Measurements from ENCODE around the gene MBD3L3.
"Not testable (repeated sequence)": the region's sequence is repeated elsewhere in the genome, so short reads cannot be mapped to it uniquely, and the experiment has no call there.

MBD3L3 gene

GRCh38 chr19:7058576-7058975 is at the start of gene MBD3L3:
Gene MBD3L3, minus strand, starts transcription at chr19:7058676. Its CDS starts 71 bp downstream, at chr19:7058605.
- not testable (repeated sequence) for DNase-seq (ENCODE audit: low read depth)

GRCh38 chr19:7106711-7107657 is 48.5 kb upstream of the MBD3L3 start:
- no peak for DNase-seq (ENCODE audit: low read depth)

GRCh38 chr19:7104747-7105447 is 46.4 kb upstream of the MBD3L3 start:
- no peak for DNase-seq (ENCODE audit: low read depth)

- no peak for DNase-seq (ENCODE audit: low read depth)
Measured at GRCh38 chr19:7101498-7102253, 43.2 kb upstream of the MBD3L3 start.

GRCh38 chr19:7099597-7099921 is 41.1 kb upstream of the MBD3L3 start:
- DNase-seq (ENCODE audit: low read depth) = no peak

GRCh38 chr19:7098701-7099596 is 40.5 kb upstream of the MBD3L3 start:
- peak; percentile 76 for DNase-seq (ENCODE audit: low read depth)

- DNase-seq (ENCODE audit: low read depth) = no peak
Measured at GRCh38 chr19:7098096-7098495, 39.6 kb upstream of the MBD3L3 start.

- no peak for DNase-seq (ENCODE audit: low read depth)
Measured at GRCh38 chr19:7088999-7089398, 30.5 kb upstream of the MBD3L3 start.

GRCh38 chr19:7083076-7083956 is 24.8 kb upstream of the MBD3L3 start:
- DNase-seq (ENCODE audit: low read depth) = no peak

GRCh38 chr19:7078008-7078407 is 19.5 kb upstream of the MBD3L3 start:
- no peak for DNase-seq (ENCODE audit: low read depth)

- no peak for DNase-seq (ENCODE audit: low read depth)
Measured at GRCh38 chr19:7076151-7076550, 17.7 kb upstream of the MBD3L3 start.

GRCh38 chr19:7074705-7075282 is 16.3 kb upstream of the MBD3L3 start:
- no peak for DNase-seq (ENCODE audit: low read depth)

GRCh38 chr19:7072541-7072940 is 14.1 kb upstream of the MBD3L3 start:
- DNase-seq (ENCODE audit: low read depth) = no peak

GRCh38 chr19:7069904-7070226 is 11.4 kb upstream of the MBD3L3 start:
- no peak for DNase-seq (ENCODE audit: low read depth)

- peak; percentile 99 for DNase-seq (ENCODE audit: low read depth)
Measured at GRCh38 chr19:7069042-7069903, 10.8 kb upstream of the MBD3L3 start, which contains the start of gene ZNF557. Gene ZNF557, plus strand, starts transcription at chr19:7069703. Its CDS starts 5,372 bp downstream, at chr19:7075075.

GRCh38 chr19:7068599-7068998 is 10.1 kb upstream of the MBD3L3 start:
- DNase-seq (ENCODE audit: low read depth) = no peak

GRCh38 chr19:7067716-7068115 is 9.2 kb upstream of the MBD3L3 start:
- DNase-seq (ENCODE audit: low read depth) = no peak

- DNase-seq (ENCODE audit: low read depth) = not testable (repeated sequence)
Measured at GRCh38 chr19:7067122-7067521, 8.6 kb upstream of the MBD3L3 start.

- DNase-seq (ENCODE audit: low read depth) = no peak
Measured at GRCh38 chr19:7063764-7064418, 5.4 kb upstream of the MBD3L3 start.
